Erythroblast (primary cell): Measurements from ENCODE around the gene SLC35B2.

Experiments
- DNase-seq, 2 experiments: peaks; one replicate each; lab custom pipeline; 2025; lab: John Stamatoyannopoulos, UW
- GATA1 ChIP-seq: IDR thresholded peaks from 2 replicates; pipeline ENCODE4 v1.6.1; 2011; ENCODE audit warnings: low read depth, mild to moderate bottlenecking, control low read depth, low read length, moderate library complexity
- POLR2A ChIP-seq: IDR thresholded peaks from 2 replicates; pipeline ENCODE4 v1.6.1; 2011; ENCODE audit warnings: mild to moderate bottlenecking, low read length

Gene SLC35B2

DNA sequence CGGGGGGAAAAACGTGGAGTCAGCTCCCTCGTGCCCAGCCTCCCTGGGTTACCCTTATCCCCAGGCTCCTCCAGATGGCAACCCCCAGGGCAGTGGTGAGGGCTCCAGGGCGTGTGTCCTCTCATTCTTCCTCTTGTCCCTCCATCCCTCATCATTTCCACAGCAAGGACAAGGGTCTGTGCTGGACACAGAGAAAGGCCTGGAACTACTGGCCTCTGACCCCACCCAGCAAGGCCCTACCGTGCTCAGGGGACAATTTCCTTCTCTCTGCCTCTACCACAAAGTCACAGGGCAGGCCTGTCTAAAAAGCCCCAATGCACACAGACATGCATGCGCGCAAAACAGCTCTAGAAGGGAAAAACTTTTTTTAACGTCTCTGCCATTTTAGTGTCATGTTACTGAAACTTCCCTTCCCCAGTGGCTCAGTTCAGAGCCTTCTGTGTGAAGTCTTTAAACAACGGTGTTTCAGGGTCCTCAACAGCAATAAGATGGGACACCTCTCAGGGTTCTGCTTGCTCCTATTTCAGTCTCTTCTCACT is 1.1 kb upstream of the SLC35B2 start:
- TF ChIP-seq POLR2A (no peak), GATA1 (no peak)
- no peak for DNase-seq

DNA sequence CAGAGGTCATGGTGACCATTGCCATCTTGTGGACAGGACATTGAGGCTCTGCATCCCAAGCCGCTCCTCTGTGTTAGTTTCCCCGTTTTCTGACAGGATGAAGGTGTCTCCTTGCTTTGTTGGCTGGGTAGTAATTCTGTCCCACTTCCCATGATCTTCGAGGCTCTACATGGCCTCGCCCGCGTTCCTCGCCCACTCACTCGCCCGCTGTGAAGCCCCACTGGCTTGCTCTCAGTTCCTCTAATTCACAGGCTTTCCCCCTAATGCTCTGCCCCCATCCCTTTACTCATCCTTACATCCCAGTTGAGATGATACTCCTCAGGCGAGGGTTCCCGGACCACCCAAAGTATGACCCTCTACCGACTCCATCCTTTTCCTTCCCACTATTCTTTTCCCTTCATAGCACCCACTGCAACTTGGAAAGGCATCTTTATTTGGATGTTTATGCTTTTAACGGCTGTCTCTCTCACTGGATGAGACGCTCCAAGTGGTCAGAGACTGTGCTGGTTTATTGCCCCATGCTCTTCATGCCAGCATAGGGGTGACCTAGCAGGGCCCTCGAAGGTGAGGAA is 511 bp upstream of the SLC35B2 start:
- no peak for TF ChIP-seq GATA1
- TF ChIP-seq POLR2A: no peak
- DNase-seq: no peak

- no peak for DNase-seq
- TF ChIP-seq POLR2A: no peak
- TF ChIP-seq GATA1: no peak
Observed at GRCh38 chr6:44256775-44257024, 628 bp downstream of the SLC35B2 start.

DNA sequence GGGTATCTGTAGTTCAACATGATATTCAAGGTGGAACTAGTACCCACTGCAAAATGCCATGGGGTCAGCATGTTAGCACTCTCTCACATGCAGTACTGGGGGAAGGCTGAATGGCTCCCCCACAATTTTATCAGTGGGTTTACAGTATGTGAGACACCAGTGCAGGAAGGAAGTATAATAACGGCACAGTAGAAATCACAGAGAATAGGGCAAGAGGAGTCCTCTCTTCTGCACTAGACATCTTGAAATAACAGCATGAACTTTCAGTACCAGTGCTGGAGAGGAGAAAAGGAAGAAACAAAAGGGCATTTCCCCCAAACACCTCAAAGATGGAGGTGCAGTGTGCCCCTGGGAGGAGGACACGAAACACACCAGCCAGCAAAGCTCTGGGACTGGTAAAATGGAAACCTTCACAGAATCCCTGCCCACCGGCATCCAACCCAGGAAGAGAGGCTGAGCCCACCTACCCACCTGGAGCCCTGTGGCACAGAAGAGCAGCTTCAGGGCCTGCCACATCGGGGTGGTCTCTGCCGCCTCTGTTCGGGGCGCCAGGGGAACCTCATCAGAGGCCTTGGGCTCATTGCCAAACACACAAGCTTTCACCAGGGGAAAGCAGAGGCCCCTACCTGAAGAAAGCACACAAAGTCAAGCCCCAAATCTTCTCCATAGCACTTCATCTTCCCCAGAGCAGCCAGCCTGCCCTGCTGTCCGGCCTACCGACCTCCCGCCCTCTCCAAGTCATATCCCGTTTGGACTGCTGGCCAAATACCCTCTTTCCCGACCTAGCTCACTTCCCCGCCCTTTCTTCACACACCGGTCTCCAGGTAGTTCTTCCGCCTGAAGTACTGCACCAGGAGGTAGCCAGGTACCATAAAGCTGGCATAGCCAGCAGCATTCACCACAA is 1.2 kb downstream of the SLC35B2 start:
- TF ChIP-seq GATA1: no peak
- TF ChIP-seq POLR2A: no peak
- DNase-seq: peak; percentile 34 to 50

- TF ChIP-seq POLR2A (no peak), GATA1 (no peak)
- DNase-seq: no peak
Observed at GRCh38 chr6:44255105-44255808, 2.1 kb downstream of the SLC35B2 start.

- no peak for DNase-seq
- no peak for TF ChIP-seq GATA1
- TF ChIP-seq POLR2A: peak; percentile 49
Observed at GRCh38 chr6:44254191-44255104, 2.9 kb downstream of the SLC35B2 start.

GRCh38 chr6:44253307-44254101 is 3.8 kb downstream of the SLC35B2 start:
- TF ChIP-seq POLR2A: no peak
- TF ChIP-seq GATA1: no peak
- peak; percentile 72 to 81 for DNase-seq

GRCh38 chr6:44251576-44252524 is 5.5 kb downstream of the SLC35B2 start:
- TF ChIP-seq GATA1 (no peak), POLR2A (no peak)
- no peak for DNase-seq

GRCh38 chr6:44250718-44251123 is 6.6 kb downstream of the SLC35B2 start:
- no peak for TF ChIP-seq GATA1
- TF ChIP-seq POLR2A: no peak
- DNase-seq: no peak

- TF ChIP-seq GATA1 (no peak), POLR2A (no peak)
- DNase-seq: peak; percentile 29 to 37
Observed at GRCh38 chr6:44250067-44250717, 7.1 kb downstream of the SLC35B2 start.

GRCh38 chr6:44249082-44249748 is 8.1 kb downstream of the SLC35B2 start:
- TF ChIP-seq GATA1 (no peak), POLR2A (no peak)
- no peak for DNase-seq
